Brain microvascular endothelial cell (primary cell): ENCODE data around the gene THEM5.

Experiments
- DNase-seq: peaks from one replicate; pipeline ENCODE4 v3.0.0-alpha.2; 2020
- H3K27ac ChIP-seq: fragments of 250-450 bp; sonication (Bioruptor Pico); 2 replicates; pipeline ENCODE4 v1.5.1; 2020; ENCODE audit warnings: mild to moderate bottlenecking, moderate library complexity
- H3K27me3 ChIP-seq: fragments of 250-450 bp; sonication (Bioruptor Pico); replicated peaks from 2 replicates; pipeline ENCODE4 v1.5.1; 2020; ENCODE audit warnings: mild to moderate bottlenecking
- H3K36me3 ChIP-seq: fragments of 250-450 bp; sonication (Bioruptor Pico); replicated peaks from 2 replicates; pipeline ENCODE4 v1.5.1; 2020; ENCODE audit warnings: mild to moderate bottlenecking
- H3K4me3 ChIP-seq: 2 replicates; pipeline ENCODE4 v1.5.1; 2011; ENCODE audit warnings: low read depth, mild to moderate bottlenecking, control low read depth, low read length, moderate library complexity
- in situ Hi-C: cut with HindIII; loops from 2 replicates; pipeline ENCODE4 v1.10.0; 2017; ENCODE audit warnings: low sequenced_read_pairs, low pct_ligation_motif_present
- TF ChIP-seq, protein P1 (sequence below): IDR thresholded peaks from 2 replicates; pipeline ENCODE4 v1.5.1; 2011; ENCODE audit warnings: low read depth, mild to moderate bottlenecking, moderate library complexity, low read length, control low read depth, inconsistent platforms; ENCODE audit errors: missing control alignments

THEM5 gene

DNA sequence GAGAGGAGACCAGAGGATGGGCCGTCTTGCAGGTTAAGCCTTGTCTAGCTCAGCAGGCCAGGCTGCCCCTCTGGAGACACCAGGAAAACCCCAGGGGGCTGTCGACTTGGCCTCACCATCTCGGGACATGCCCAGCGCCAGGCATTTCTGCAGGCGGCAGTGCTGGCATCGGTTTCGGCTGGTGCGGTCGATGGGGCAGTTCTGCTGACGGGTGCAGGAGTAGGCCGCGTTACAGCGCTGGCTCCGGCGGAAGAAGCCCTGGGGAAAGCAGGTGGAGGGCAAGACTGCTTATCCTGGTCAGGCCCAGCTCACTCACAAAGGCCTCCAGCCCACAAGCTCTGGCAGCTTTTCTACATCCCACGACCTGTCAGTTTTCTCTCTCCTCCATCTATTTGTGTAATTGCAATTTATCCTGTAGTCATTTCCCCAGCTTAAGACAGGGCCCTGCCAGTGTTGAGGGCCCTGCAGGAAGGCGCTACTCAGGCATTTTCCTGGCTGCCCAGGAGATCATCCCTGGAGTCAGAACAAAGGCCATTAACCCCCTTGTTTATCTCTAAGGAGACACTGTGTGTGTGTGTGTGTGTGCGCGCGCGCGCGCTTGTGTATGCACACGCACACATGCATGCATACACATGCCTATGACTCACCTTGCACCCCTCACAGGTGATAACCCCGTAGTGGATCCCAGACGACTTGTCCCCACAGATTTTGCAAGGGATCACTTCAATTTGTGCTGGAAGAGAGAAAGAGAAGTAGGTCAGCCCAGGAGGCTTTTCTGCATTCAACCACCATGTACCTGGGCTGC, 36.8 kb downstream of the THEM5 start:
- Histone ChIP-seq H3K36me3 (no peaks in the 10 kb centered on the region), H3K4me3 (no peak overlapping the region)
- in situ Hi-C loops: no loop called here

GRCh38 chr1:151815716-151816327, 37.7 kb downstream of the THEM5 start:
- Histone ChIP-seq H3K27me3 (no peaks in the 10 kb centered on the region), H3K4me3 (no peak overlapping the region), H3K27ac (no peak overlapping the region), H3K36me3 (no peaks in the 10 kb centered on the region)
- TF ChIP-seq, protein P1, sequence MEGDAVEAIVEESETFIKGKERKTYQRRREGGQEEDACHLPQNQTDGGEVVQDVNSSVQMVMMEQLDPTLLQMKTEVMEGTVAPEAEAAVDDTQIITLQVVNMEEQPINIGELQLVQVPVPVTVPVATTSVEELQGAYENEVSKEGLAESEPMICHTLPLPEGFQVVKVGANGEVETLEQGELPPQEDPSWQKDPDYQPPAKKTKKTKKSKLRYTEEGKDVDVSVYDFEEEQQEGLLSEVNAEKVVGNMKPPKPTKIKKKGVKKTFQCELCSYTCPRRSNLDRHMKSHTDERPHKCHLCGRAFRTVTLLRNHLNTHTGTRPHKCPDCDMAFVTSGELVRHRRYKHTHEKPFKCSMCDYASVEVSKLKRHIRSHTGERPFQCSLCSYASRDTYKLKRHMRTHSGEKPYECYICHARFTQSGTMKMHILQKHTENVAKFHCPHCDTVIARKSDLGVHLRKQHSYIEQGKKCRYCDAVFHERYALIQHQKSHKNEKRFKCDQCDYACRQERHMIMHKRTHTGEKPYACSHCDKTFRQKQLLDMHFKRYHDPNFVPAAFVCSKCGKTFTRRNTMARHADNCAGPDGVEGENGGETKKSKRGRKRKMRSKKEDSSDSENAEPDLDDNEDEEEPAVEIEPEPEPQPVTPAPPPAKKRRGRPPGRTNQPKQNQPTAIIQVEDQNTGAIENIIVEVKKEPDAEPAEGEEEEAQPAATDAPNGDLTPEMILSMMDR: no peak
- DNase-seq: no peak
- in situ Hi-C loops: no loop called here

More for the DNA sequence above, 36.8 kb downstream of the THEM5 start:
- TF ChIP-seq, protein P1: no peak
- H3K27me3 ChIP-seq: no peaks in the 10 kb centered on the region
- H3K27ac ChIP-seq: no peak overlapping the region
- no peak for DNase-seq

- DNase-seq: no peak
- no peak overlapping the region for H3K27ac ChIP-seq
- H3K27me3 ChIP-seq: no peaks in the 10 kb centered on the region
- no peaks in the 10 kb centered on the region for H3K36me3 ChIP-seq
- TF ChIP-seq, protein P1: no peak
- no peak overlapping the region for H3K4me3 ChIP-seq
- in situ Hi-C loops: no loop called here
Measured at GRCh38 chr1:151814971-151815545, 38.5 kb downstream of the THEM5 start.

GRCh38 chr1:151814426-151814825, 39.1 kb downstream of the THEM5 start:
- in situ Hi-C loops: no loop called here
- no peak overlapping the region for H3K4me3 ChIP-seq
- H3K27ac ChIP-seq: no peak overlapping the region
- TF ChIP-seq, protein P1: no peak
- DNase-seq: no peak
- H3K27me3 ChIP-seq: no peaks in the 10 kb centered on the region
- no peaks in the 10 kb centered on the region for H3K36me3 ChIP-seq

DNA sequence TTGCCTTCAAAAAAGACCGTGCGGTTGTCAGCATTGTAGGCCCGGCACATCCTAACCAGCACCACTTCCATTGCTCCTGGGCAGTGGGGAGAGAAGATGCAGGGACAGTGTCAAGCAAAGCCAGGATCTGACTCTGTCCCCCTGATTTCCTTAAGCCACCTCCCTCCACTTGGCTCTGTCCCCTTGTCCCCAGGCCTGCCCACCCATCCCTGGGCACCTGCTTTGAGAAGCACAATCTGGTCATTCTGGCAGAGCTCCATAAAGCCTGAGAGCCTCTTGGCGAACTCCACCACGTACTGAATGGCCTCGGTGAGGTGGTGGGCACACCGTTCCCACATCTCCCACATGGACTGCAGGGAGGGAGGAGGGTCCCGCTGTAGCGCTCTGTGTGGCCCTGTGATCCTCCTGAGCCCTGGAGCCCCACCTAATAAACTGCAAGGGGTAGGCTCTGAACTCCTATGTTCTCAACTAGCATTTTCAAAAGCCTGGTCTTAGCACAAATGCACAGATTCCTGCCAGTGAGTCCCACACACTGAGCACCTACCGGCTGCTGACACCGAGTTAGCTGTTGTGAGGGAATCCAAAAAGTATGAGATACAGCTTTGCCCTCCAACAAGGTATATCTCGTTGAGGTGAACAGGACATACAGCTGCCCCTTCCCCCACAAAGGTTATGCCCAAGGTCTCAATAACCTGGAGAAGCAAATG, 40.1 kb downstream of the THEM5 start:
- TF ChIP-seq, protein P1: no peak
- H3K4me3 ChIP-seq: no peak overlapping the region
- in situ Hi-C loops: no loop called here
- H3K36me3 ChIP-seq: no peaks in the 10 kb centered on the region
- H3K27me3 ChIP-seq: peaks cover 2% of the 10 kb centered on the region
- DNase-seq: no peak
- H3K27ac ChIP-seq: no peak overlapping the region
